ENCODE data around the gene VIPR1. TPM values are rescaled to one million over a fixed set of nuclear protein-coding genes. Genes with fewer than 3 reads are reported as not detected.
A peak's percentile ranks its signal among the peaks of the same experiment; 100 is the strongest.

VIPR1 gene
- total and polyA plus RNA-seq, 7 donors, result 2.6 to 50.6 (median 9.6) TPM

DNA sequence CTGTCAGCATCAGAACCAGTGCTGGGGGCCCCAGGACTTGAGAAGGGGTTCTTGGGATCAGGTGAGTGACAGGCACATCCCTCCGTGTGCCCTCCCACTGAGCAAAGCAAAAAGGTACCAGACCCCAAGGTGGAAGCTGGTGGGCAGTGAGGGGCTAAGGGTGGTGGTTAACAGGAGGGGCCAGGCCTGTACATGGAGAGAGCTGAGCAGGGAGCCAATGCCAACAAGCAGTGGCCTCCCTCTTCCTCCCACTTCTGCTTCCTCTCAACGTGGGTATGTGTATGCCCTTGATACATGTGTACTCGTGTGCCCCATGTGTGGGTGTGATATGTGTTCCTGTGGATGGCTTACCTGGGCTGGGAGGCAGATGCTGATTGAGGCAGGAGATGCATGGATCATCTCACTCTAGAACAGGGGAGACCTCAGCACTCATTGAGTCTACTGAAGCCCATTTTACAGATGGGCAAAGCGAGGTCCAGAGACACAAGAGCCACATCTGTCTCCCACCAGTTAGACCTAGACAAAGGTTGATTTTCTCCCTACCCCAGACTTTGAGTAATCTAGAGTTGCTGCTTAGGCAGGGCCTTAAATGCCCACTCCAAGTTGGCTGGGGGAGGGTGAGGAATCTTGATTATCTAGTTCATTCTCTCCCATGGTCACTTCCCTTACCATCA is 945 bp downstream of the VIPR1 start:
- DNase-seq, result peak; percentile 36
- 35 to 55% methylated on average over 4 of the region's 4 CpGs for WGBS, 2 donors
- no peak overlapping the region for H3K27ac ChIP-seq
- peaks cover 0 to 22% (median 19%) of the 10 kb centered on the region in 4 donors for H3K4me1 ChIP-seq
- no peaks in the 10 kb centered on the region for H3K9me3 ChIP-seq
- TF ChIP-seq EP300 (IDR thresholded peaks at IDR 0.05) (no peak), POLR2A (IDR thresholded peaks at IDR 0.05) (no peak), POLR2AphosphoS5 (IDR thresholded peaks at IDR 0.05) (no peak)
- TF ChIP-seq, protein P1, sequence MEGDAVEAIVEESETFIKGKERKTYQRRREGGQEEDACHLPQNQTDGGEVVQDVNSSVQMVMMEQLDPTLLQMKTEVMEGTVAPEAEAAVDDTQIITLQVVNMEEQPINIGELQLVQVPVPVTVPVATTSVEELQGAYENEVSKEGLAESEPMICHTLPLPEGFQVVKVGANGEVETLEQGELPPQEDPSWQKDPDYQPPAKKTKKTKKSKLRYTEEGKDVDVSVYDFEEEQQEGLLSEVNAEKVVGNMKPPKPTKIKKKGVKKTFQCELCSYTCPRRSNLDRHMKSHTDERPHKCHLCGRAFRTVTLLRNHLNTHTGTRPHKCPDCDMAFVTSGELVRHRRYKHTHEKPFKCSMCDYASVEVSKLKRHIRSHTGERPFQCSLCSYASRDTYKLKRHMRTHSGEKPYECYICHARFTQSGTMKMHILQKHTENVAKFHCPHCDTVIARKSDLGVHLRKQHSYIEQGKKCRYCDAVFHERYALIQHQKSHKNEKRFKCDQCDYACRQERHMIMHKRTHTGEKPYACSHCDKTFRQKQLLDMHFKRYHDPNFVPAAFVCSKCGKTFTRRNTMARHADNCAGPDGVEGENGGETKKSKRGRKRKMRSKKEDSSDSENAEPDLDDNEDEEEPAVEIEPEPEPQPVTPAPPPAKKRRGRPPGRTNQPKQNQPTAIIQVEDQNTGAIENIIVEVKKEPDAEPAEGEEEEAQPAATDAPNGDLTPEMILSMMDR (IDR thresholded peaks at IDR 0.05), result no peak
- H3K4me3 ChIP-seq, result peak overlapping the region in 3 of 4 donors; percentile 42 to 49 (median 48)
- H3K36me3 ChIP-seq, result no peaks in the 10 kb centered on the region
- H3K27me3 ChIP-seq, result peaks cover 8 to 41% (median 37%) of the 10 kb centered on the region in 3 donors
- intact Hi-C loops (cut with DNase I), result no loop called here

DNA sequence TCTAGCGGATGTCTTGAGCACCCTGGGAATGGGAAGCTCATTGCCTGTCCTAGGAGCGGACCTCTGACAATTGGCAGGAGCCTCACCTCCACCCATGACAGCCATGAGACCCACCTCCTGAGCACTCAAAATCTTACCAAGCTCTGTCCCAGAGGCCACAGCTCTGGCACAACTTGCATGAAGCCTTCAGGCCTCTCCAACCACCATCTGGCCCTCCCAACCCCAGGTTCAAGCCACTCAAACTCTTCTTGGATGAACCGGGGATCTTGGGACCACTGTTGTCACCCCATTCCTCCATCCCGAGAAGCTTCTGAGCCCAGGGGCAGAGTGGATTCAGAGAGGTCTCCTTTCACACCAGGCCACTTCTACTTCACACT is 1.5 kb downstream of the VIPR1 start:
- Histone ChIP-seq H3K4me3 (no peak overlapping the region), H3K27me3 (peaks cover 8 to 41% (median 37%) of the 10 kb centered on the region in 3 donors), H3K27ac (peak overlapping the region in 1 of 4 donors; percentile 5), H3K9me3 (no peaks in the 10 kb centered on the region), H3K36me3 (no peaks in the 10 kb centered on the region), H3K4me1 (peaks cover 0 to 22% (median 19%) of the 10 kb centered on the region in 4 donors)
- DNase-seq, result peak; percentile 34
- WGBS, 2 donors, result 81 to 91% methylated on average over 4 of the region's 4 CpGs
- intact Hi-C loops (cut with DNase I), result no loop called here
- TF ChIP-seq, protein P1 (IDR thresholded peaks at IDR 0.05), result no peak
- no peak for TF ChIP-seq POLR2A (IDR thresholded peaks at IDR 0.05)
- TF ChIP-seq POLR2AphosphoS5 (IDR thresholded peaks at IDR 0.05), result no peak
- no peak for TF ChIP-seq EP300 (IDR thresholded peaks at IDR 0.05)

- Histone ChIP-seq H3K36me3 (no peaks in the 10 kb centered on the region), H3K27me3 (peaks cover 8 to 40% (median 37%) of the 10 kb centered on the region in 3 donors), H3K4me3 (no peak overlapping the region), H3K9me3 (no peaks in the 10 kb centered on the region), H3K27ac (peak overlapping the region in 1 of 4 donors; percentile 5), H3K4me1 (peaks cover 0 to 22% (median 19%) of the 10 kb centered on the region in 4 donors)
- no peak for TF ChIP-seq POLR2AphosphoS5 (IDR thresholded peaks at IDR 0.05)
- TF ChIP-seq EP300 (IDR thresholded peaks at IDR 0.05), result no peak
- no peak for TF ChIP-seq POLR2A (IDR thresholded peaks at IDR 0.05)
- TF ChIP-seq, protein P1 (IDR thresholded peaks at IDR 0.05), result no peak
- intact Hi-C loops (cut with DNase I), result no loop called here
- DNase-seq, result peak; percentile 46
- WGBS, 2 donors, result 15 to 71% methylated on average over 10 of the region's 10 CpGs
These were observed 2.1 kb downstream of the VIPR1 start for GRCh38 chr3:42504334-42505127.

DNA sequence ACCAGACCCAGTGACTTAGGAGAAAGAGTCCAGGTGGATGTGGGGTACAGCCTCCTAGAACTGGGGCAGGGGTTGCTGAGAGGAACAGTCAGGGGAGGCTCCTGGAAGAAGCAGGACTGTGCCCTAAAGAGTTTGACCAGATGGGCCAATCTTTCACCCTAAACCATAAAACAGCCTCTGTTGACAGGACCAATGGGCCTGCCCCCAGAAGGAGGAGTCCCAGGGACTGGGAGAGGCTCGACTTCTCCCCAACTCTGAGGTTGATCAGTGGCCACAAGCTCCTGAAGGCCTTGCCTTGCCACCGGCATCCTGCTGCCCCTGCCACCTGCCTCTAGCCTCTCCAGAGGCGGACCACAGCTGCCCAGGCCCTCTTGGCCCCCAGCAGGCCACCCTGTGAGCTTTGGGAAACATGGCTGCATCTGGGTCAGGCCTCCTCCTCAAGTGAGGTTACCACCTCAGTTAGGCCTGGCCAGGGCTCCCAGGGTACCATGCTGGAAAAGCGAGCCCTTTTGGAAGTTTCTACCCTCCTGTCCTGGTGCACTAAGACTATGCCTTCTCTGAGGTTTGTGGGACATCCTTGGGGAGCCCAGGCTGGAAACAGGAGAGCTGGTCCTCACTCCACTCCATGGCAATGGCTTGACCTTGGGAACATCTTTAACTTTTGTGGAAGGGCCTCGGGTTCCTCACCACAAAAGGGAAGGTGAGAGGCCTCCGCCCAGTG is 2.8 kb downstream of the VIPR1 start:
- no peak overlapping the region for H3K4me3 ChIP-seq
- TF ChIP-seq EP300 (IDR thresholded peaks at IDR 0.05) (no peak), POLR2A (IDR thresholded peaks at IDR 0.05) (no peak), POLR2AphosphoS5 (IDR thresholded peaks at IDR 0.05) (no peak)
- TF ChIP-seq, protein P1 (IDR thresholded peaks at IDR 0.05), result no peak
- peak; percentile 47 for DNase-seq
- intact Hi-C loops (cut with DNase I), result no loop called here
- H3K36me3 ChIP-seq, result no peaks in the 10 kb centered on the region
- H3K27ac ChIP-seq, result no peak overlapping the region
- peaks cover 0 to 22% (median 19%) of the 10 kb centered on the region in 4 donors for H3K4me1 ChIP-seq
- H3K9me3 ChIP-seq, result no peaks in the 10 kb centered on the region
- 48 to 83% methylated on average over 6 of the region's 6 CpGs for WGBS, 2 donors
- peaks cover 8 to 33% (median 30%) of the 10 kb centered on the region in 3 donors for H3K27me3 ChIP-seq

Measured in sigmoid colon (tissue), 7 donors.